Activated CD8-positive, alpha-beta T cell treated with anti-CD3 and anti-CD28 coated beads for 36 hours (primary cell): Measurements from ENCODE around the gene SMYD2. TPM values are rescaled to one million over a fixed set of nuclear protein-coding genes. Genes with fewer than 3 reads are reported as not detected.
A peak's percentile ranks its signal among the peaks of the same experiment; 100 is the strongest.

Experiments
- ATAC-seq: fragments of 200-7000 bp; cut with Tn5 transposase; one replicate; pipeline ENCODE4 v1.10.0; 2021; ENCODE audit warnings: mild to moderate bottlenecking, moderate library complexity
- CTCF ChIA-PET: fragments of 350-600 bp; sonication (Branson Sonifier 250); formaldehyde crosslinking; loops from one replicate; lab custom pipeline; 2021; ENCODE audit warnings: antibody characterized with exemption; lab: Charles Lee
- POLR2A ChIA-PET: fragments of 350-600 bp; sonication (Branson Sonifier 250); formaldehyde crosslinking; loops from one replicate; lab custom pipeline; 2021; ENCODE audit warnings: antibody characterized with exemption; lab: Charles Lee
- DNase-seq: peaks from one replicate; pipeline ENCODE4 v3.0.0-alpha.2; 2020
- H3K27ac Mint-ChIP-seq: one replicate; pipeline ENCODE4 v1.8.0; 2021; ENCODE audit warnings: mild to moderate bottlenecking, mixed read lengths
- H3K27me3 Mint-ChIP-seq: one replicate; pipeline ENCODE4 v1.8.0; 2021; ENCODE audit warnings: mixed read lengths
- H3K36me3 Mint-ChIP-seq: one replicate; pipeline ENCODE4 v1.8.0; 2021; ENCODE audit warnings: low read depth, mixed read lengths
- H3K4me1 Mint-ChIP-seq: one replicate; pipeline ENCODE4 v1.8.0; 2021; ENCODE audit warnings: low read depth, mixed read lengths
- H3K4me3 Mint-ChIP-seq: one replicate; pipeline ENCODE4 v1.8.0; 2021; ENCODE audit warnings: mild to moderate bottlenecking, moderate library complexity, mixed read lengths
- H3K9me3 Mint-ChIP-seq: one replicate; pipeline ENCODE4 v1.8.0; 2021; ENCODE audit warnings: mixed read lengths
- intact Hi-C: fragments of 100-400 bp; cut with micrococcal nuclease; formaldehyde crosslinking; loops from one replicate; pipeline ENCODE4 v1.10.0; 2022
- total RNA-seq, 2 experiments: library from RNA; stranded (reverse); gene quantifications; one replicate each; pipeline ENCODE4 v1.2.3, GENCODE V29; 2021
- TF ChIP-seq, protein P1 (sequence below): fragments of 200-600 bp; IDR thresholded peaks from one replicate; pipeline ENCODE4 v1.8.0; 2022; ENCODE audit warnings: antibody characterized with exemption, mild to moderate bottlenecking

Gene SMYD2
- total RNA-seq, result 10 to 100 TPM; 37.4 to 40.6 TPM

GRCh38 chr1:214281021-214281719 is at the start of gene SMYD2:
TSS of gene SMYD2 (plus strand) at chr1:214281159. CDS start at chr1:214281255, 96 bp downstream.
- ChIA-PET CTCF (interaction anchor here (1.0 to 7.2 kb wide), 4 partner anchors 20 to 52 kb away, joined by 3 to 54 read pairs (median 4); no protein-coding TSS in a partner anchor), POLR2A (interaction anchor here (1.4 kb wide), 1 partner anchor 9 kb away, joined by 5 read pairs; no protein-coding TSS in a partner anchor)
- ATAC-seq, result peak; percentile 75
- peak within 1 kb of the TSS; percentile 90 for H3K27ac Mint-ChIP-seq
- TF ChIP-seq, protein P1, sequence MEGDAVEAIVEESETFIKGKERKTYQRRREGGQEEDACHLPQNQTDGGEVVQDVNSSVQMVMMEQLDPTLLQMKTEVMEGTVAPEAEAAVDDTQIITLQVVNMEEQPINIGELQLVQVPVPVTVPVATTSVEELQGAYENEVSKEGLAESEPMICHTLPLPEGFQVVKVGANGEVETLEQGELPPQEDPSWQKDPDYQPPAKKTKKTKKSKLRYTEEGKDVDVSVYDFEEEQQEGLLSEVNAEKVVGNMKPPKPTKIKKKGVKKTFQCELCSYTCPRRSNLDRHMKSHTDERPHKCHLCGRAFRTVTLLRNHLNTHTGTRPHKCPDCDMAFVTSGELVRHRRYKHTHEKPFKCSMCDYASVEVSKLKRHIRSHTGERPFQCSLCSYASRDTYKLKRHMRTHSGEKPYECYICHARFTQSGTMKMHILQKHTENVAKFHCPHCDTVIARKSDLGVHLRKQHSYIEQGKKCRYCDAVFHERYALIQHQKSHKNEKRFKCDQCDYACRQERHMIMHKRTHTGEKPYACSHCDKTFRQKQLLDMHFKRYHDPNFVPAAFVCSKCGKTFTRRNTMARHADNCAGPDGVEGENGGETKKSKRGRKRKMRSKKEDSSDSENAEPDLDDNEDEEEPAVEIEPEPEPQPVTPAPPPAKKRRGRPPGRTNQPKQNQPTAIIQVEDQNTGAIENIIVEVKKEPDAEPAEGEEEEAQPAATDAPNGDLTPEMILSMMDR, result no peak
- H3K27me3 Mint-ChIP-seq, result no peaks in the 10 kb centered on the region
- DNase-seq, result peak; percentile 71
- H3K9me3 Mint-ChIP-seq, result no peaks in the 10 kb centered on the region
- peaks cover 8% of the 10 kb centered on the region for H3K36me3 Mint-ChIP-seq
- peak within 1 kb of the TSS; percentile 87 for H3K4me3 Mint-ChIP-seq
- intact Hi-C loops, result no loop called here
- peaks cover 35% of the 10 kb centered on the region for H3K4me1 Mint-ChIP-seq

DNA sequence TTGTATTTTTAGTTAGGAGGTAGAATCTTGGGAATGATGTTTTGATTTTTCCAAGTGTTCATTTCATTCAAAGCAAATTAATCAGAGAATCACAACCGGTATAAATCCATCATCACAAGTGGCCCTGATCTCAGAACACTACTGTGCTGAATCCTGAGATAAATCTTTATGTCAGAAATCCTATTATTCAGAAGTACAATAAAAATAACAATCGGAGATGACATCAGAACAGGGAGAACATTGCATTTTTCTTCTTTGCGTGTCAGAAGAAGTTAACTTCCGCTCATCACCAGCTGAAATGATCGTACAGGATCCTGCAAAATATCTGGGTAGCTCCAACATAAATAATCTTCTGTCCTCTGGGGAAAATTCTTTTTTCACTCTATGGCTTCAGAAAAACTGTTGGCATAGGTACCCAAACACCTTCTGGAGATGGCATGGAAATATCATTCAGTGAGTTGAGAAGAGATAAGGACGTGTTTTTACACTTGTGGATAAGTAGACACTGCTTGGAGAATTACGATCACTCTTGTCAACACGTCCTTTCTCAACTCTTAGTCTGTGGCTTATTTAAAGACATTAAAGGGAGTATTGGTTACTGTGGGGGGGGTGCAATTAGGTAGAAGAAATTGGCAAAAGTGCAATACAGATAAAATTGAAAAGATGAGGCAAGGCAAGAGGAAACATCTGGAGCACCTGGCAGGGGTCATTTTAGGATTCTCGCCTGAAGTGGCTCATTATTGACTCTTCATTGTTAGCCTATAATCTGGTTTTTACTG is 46.9 kb upstream of the SMYD2 start:
- Mint-ChIP-seq H3K36me3 (no peaks in the 10 kb centered on the region), H3K4me1 (no peaks in the 10 kb centered on the region), H3K27me3 (peaks cover 9% of the 10 kb centered on the region), H3K27ac (no peak overlapping the region), H3K4me3 (no peak overlapping the region), H3K9me3 (no peaks in the 10 kb centered on the region)
- intact Hi-C loops, result no loop called here
- ATAC-seq (no peak), DNase-seq (no peak)
- ChIA-PET CTCF (no interaction called here), POLR2A (no interaction called here)
- TF ChIP-seq, protein P1, result no peak

DNA sequence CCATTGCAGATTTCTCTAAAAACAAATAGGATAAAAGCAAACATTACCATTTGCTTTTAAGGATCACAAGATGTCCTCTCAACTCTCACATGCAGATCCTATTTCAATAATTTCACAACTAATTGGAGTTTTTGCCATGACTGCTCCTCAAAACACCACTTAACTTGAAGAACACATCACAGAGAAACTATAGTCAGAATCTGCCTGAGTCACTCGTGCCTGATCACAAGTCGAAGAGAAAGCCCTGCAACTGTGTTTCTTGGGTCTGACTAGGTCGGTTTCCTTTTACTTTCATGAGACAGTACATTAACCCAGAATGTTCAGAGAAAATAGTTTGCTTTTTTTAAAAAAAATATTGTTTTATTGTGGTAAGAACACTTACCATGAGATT is 46.3 kb upstream of the SMYD2 start:
- H3K4me3 Mint-ChIP-seq, result no peak overlapping the region
- no peak for DNase-seq
- peaks cover 9% of the 10 kb centered on the region for H3K27me3 Mint-ChIP-seq
- TF ChIP-seq, protein P1, result no peak
- CTCF ChIA-PET, result interaction anchor here (2.3 kb wide), 1 partner anchor 98 kb away, joined by 11 read pairs; no protein-coding TSS in a partner anchor
- ATAC-seq, result no peak
- H3K27ac Mint-ChIP-seq, result no peak overlapping the region
- H3K4me1 Mint-ChIP-seq, result no peaks in the 10 kb centered on the region
- POLR2A ChIA-PET, result no interaction called here
- intact Hi-C loops, result no loop called here
- H3K36me3 Mint-ChIP-seq, result no peaks in the 10 kb centered on the region
- no peaks in the 10 kb centered on the region for H3K9me3 Mint-ChIP-seq

DNA sequence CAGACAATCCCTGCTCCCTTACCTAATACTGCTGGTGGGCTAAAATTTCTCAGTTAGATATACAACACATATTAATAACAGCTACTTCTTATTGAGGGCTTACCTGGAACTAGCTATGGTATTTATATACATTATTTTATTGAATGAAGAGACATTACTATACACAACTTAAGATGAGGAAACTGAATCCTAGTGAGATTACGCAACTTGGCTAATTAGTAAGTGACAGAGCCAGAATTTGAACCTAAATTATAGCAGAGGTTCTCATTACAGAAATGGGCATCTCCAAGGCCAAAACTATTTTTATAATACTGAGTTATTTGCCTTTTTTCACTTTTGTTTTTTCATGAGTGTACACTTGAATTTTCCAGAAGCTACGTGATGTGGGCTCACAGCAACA is 44.5 kb upstream of the SMYD2 start:
- TF ChIP-seq, protein P1, result no peak
- peaks cover 16% of the 10 kb centered on the region for H3K27me3 Mint-ChIP-seq
- H3K4me3 Mint-ChIP-seq, result no peak overlapping the region
- no peaks in the 10 kb centered on the region for H3K9me3 Mint-ChIP-seq
- intact Hi-C loops, result no loop called here
- H3K36me3 Mint-ChIP-seq, result no peaks in the 10 kb centered on the region
- DNase-seq (no peak), ATAC-seq (no peak)
- CTCF ChIA-PET, result interaction anchor here (1.6 to 2.3 kb wide), 2 partner anchors 25 to 96 kb away, joined by 8 to 11 read pairs; no protein-coding TSS in a partner anchor
- no peak overlapping the region for H3K27ac Mint-ChIP-seq
- POLR2A ChIA-PET, result no interaction called here
- H3K4me1 Mint-ChIP-seq, result no peaks in the 10 kb centered on the region
